Stimulated activated CD4-positive, alpha-beta T cell treated with anti-CD3 and anti-CD28 coated beads, TNF-alpha, amount 100 ng/mL, for 4 hours (primary cell): ENCODE results near the gene DLX3.

Experiments
- DNase-seq, 3 experiments: peaks; one replicate each; pipeline ENCODE4 v3.0.0-alpha.2; 2020; ENCODE audit warnings: low read depth in 3 of 3

DLX3 gene

DNA sequence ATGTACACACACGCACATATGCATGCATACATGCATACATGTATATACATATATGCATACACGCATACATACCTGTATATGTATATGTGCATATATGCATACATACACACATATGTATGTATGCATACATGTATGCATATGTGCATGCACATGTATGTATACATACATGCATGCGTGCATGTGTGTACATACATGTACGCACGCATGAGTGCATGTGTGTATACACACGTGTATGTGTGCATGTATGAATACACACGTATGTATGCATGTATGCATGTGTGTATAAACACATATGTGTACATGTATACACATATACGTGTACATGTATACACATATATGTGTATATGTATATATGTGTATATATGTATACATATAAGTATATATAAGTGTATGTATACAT, 28.5 kb upstream of the DLX3 start:
- DNase-seq: no peak

GRCh38 chr17:50022463-50023130, 27.6 kb upstream of the DLX3 start:
- DNase-seq: no peak

GRCh38 chr17:50021681-50022370, 26.8 kb upstream of the DLX3 start:
- DNase-seq: no peak

GRCh38 chr17:50020841-50021599, 26.0 kb upstream of the DLX3 start:
- DNase-seq: no peak

- no peak for DNase-seq
These were observed 23.9 kb upstream of the DLX3 start for GRCh38 chr17:50018909-50019308.

DNA sequence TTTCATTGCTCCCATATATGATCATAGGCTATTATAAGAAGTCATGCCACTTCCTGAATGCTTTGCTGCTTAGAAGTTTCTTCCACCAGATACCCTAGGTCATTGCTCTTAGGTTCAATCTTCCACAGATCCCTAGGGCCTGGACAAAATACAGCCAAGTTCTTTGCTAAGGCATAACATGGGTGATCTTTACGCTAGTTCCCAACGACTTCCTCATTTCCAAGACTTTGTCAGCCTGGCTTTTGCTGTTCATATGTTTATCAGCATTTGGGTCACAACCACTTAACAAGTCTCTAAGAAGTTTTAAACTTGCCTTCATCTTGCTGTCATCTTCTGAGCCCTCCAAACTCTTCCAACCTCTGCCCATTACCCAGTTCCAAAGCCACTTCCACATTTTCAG, 20.1 kb upstream of the DLX3 start:
- no peak for DNase-seq

GRCh38 chr17:50014471-50015088, 19.6 kb upstream of the DLX3 start:
- DNase-seq: no peak

GRCh38 chr17:50013079-50013478, 18.1 kb upstream of the DLX3 start:
- no peak for DNase-seq

GRCh38 chr17:50009282-50009681, 14.3 kb upstream of the DLX3 start:
- no peak for DNase-seq

GRCh38 chr17:50003911-50004310, 8.9 kb upstream of the DLX3 start:
- no peak for DNase-seq

GRCh38 chr17:49998836-49999511, 4.0 kb upstream of the DLX3 start:
- DNase-seq: no peak

GRCh38 chr17:49997773-49998703, 3.0 kb upstream of the DLX3 start:
- peak; percentile 59 to 78 (median 66) for DNase-seq

DNA sequence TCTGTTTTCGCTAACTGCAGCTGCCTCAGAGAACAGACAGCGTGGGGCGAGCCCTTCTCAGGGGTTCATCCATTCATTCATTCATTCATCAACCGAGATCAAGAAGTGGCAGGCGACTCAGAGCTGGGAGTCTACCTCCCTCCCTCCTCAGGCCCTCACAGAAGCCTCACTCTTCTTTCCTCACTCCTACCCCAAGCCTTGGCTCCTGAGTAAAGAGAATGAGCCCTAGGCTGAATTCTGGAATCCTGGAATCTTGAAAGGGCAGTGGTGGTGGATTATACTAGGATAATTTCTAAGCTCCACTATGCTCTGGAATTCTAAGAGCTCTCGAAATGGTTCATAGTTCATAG, 2.3 kb upstream of the DLX3 start:
- no peak for DNase-seq

- DNase-seq: peak; percentile 49 to 61 (median 50)
These were observed 1.7 kb upstream of the DLX3 start for GRCh38 chr17:49996495-49997300.

DNA sequence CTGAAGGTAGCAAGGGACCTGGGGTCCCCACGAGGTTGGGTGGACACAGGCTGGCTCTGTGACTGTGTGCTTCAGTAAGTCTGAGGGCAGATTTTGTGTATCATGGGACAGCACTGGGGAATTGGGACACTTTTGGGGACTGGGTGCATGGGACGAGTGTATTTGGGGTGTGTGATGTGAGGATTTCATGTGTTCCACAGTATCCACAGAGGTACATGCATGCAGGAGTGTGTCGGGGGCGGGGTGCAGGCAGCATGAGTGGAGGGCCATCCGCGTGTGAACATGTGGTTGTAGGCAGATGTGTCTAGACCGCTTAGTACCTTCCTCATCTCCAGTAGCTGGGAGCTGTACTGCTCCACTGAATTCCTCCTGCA, 1.1 kb upstream of the DLX3 start:
- DNase-seq: no peak

- no peak for DNase-seq
These were observed 654 bp downstream of the DLX3 start for GRCh38 chr17:49994085-49995054.

DNA sequence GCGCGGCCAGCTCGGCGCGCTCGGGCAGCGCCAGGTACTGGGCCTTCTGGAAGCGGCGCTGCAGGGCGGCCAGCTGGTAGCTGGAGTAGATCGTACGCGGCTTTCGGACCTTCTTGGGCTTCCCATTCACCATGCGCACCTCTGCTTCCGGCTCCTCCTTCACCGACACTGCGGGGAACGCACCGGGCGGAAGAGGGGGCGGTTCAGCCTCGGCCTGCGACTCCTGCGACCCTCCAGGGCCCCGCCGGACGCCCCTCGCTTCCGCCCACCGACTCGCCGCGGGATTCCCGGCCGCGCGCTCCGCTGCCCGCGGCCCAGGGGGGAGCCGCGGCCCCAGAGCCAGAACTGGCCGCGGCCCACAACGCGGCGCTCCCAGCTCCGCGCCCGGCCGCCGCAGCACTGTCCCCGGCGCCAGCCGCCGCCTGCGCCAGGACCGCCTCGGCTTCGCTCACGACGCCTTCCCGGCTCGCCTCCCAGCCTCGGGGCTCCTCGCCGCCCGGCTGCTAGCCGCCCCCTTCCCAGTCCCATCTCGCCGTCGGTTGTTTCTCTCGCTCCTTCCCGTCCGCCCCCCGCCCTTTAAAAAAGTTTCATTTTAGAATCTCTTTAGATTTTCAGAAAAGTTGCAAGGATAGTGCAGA, 1.5 kb downstream of the DLX3 start:
- DNase-seq: no peak

GRCh38 chr17:49992933-49993422, 2.0 kb downstream of the DLX3 start:
- DNase-seq: no peak
